ENCODE results near the gene KCNK10.

KCNK10 gene

GRCh38 chr14:88323086-88323522 is at the start of gene KCNK10:
TSS of gene KCNK10 (minus strand) at chr14:88323269. CDS start at chr14:88322798, 471 bp downstream.
- Histone ChIP-seq H3K27ac (no peak within 1 kb of the TSS), H3K27me3 (peaks cover 0 to 63% of the 10 kb centered on the region in 2 donors), H3K4me1 (peaks cover 0 to 26% (median 6%) of the 10 kb centered on the region in 4 donors), H3K4me3 (peak within 1 kb of the TSS; percentile 12 to 39), H3K36me3 (no peaks in the 10 kb centered on the region), H3K9me3 (peaks cover 0 to 2% (median 0%) of the 10 kb centered on the region in 3 donors)
- TF ChIP-seq, protein P1, sequence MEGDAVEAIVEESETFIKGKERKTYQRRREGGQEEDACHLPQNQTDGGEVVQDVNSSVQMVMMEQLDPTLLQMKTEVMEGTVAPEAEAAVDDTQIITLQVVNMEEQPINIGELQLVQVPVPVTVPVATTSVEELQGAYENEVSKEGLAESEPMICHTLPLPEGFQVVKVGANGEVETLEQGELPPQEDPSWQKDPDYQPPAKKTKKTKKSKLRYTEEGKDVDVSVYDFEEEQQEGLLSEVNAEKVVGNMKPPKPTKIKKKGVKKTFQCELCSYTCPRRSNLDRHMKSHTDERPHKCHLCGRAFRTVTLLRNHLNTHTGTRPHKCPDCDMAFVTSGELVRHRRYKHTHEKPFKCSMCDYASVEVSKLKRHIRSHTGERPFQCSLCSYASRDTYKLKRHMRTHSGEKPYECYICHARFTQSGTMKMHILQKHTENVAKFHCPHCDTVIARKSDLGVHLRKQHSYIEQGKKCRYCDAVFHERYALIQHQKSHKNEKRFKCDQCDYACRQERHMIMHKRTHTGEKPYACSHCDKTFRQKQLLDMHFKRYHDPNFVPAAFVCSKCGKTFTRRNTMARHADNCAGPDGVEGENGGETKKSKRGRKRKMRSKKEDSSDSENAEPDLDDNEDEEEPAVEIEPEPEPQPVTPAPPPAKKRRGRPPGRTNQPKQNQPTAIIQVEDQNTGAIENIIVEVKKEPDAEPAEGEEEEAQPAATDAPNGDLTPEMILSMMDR (IDR thresholded peaks at IDR 0.05), result no peak
- DNase-seq, result no peak
- intact Hi-C loops (cut with DNase I; ENCODE audit: low total_unique reads), result no loop called here

- no peaks in the 10 kb centered on the region for H3K4me1 ChIP-seq
- TF ChIP-seq, protein P1 (IDR thresholded peaks at IDR 0.05), result no peak
- no peaks in the 10 kb centered on the region for H3K27me3 ChIP-seq
- H3K4me3 ChIP-seq, result no peak overlapping the region
- no peak overlapping the region for H3K27ac ChIP-seq
- no peaks in the 10 kb centered on the region for H3K36me3 ChIP-seq
- no peak for DNase-seq
- H3K9me3 ChIP-seq, result peaks cover 0 to 2% (median 0%) of the 10 kb centered on the region in 3 donors
- intact Hi-C loops (cut with DNase I; ENCODE audit: low total_unique reads), result no loop called here
Observed at GRCh38 chr14:88369496-88369895, 46.4 kb upstream of the KCNK10 start.

GRCh38 chr14:88364710-88365413 is 41.8 kb upstream of the KCNK10 start:
- no peaks in the 10 kb centered on the region for H3K4me1 ChIP-seq
- intact Hi-C loops (cut with DNase I; ENCODE audit: low total_unique reads), result no loop called here
- TF ChIP-seq, protein P1 (IDR thresholded peaks at IDR 0.05), result no peak
- no peak for DNase-seq
- H3K4me3 ChIP-seq, result no peak overlapping the region
- no peaks in the 10 kb centered on the region for H3K27me3 ChIP-seq
- no peak overlapping the region for H3K27ac ChIP-seq
- no peaks in the 10 kb centered on the region for H3K9me3 ChIP-seq
- H3K36me3 ChIP-seq, result no peaks in the 10 kb centered on the region

- Histone ChIP-seq H3K36me3 (no peaks in the 10 kb centered on the region), H3K4me3 (no peak overlapping the region), H3K27me3 (no peaks in the 10 kb centered on the region), H3K27ac (no peak overlapping the region), H3K4me1 (no peaks in the 10 kb centered on the region), H3K9me3 (no peaks in the 10 kb centered on the region)
- intact Hi-C loops (cut with DNase I; ENCODE audit: low total_unique reads), result no loop called here
- TF ChIP-seq, protein P1 (IDR thresholded peaks at IDR 0.05), result no peak
- DNase-seq, result no peak
Observed at GRCh38 chr14:88363644-88364043, 40.6 kb upstream of the KCNK10 start.

- no peak for DNase-seq
- H3K27me3 ChIP-seq, result no peaks in the 10 kb centered on the region
- H3K27ac ChIP-seq, result no peak overlapping the region
- no peaks in the 10 kb centered on the region for H3K4me1 ChIP-seq
- H3K36me3 ChIP-seq, result no peaks in the 10 kb centered on the region
- TF ChIP-seq, protein P1 (IDR thresholded peaks at IDR 0.05), result no peak
- H3K4me3 ChIP-seq, result no peak overlapping the region
- H3K9me3 ChIP-seq, result no peaks in the 10 kb centered on the region
- intact Hi-C loops (cut with DNase I; ENCODE audit: low total_unique reads), result no loop called here
Observed at GRCh38 chr14:88359500-88359899, 36.4 kb upstream of the KCNK10 start.

Data from tibial artery (tissue), 4 donors.